ENCODE data around the gene PTPRU. TPM values are rescaled to one million over a fixed set of nuclear protein-coding genes. Genes with fewer than 3 reads are reported as not detected.

PTPRU gene
- total RNA-seq, 1 experiment from 2014 or later = 31.4 TPM

DNA sequence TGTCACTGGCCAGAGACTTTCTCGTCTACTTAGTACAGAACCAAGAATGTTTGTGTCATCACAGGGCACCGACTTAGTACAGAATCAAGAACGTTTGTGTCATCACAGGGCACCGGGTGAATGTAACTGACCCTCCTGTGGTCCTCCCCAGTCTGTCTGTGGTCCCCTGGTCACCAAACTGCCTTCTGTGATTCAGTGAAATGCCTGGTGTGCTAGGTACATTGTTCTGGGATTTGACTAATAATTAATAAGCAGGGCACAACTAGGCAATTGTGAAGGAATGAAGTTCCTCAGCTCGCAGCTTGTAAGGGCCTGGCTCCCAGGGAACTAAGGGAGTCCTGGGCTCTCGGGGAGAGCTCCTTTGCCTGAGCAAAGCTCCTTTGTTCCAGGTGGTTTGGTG is 12.8 kb upstream of the PTPRU start:
- no peaks in the 10 kb centered on the region for H4K20me1 ChIP-seq (ENCODE audit: insufficient read depth)
- DNase-seq = no peak
- no peak overlapping the region for H3K4me2 ChIP-seq
- 0 out of 2 replicates have a peak, but pooled peaks cover 5% of the 10 kb centered on the region for H3K36me3 ChIP-seq (ENCODE audit: low read depth)
- TF ChIP-seq EZH2 (IDR thresholded peaks at IDR 0.05; ENCODE audit: low read depth) = no peak
- TF ChIP-seq, protein P1, sequence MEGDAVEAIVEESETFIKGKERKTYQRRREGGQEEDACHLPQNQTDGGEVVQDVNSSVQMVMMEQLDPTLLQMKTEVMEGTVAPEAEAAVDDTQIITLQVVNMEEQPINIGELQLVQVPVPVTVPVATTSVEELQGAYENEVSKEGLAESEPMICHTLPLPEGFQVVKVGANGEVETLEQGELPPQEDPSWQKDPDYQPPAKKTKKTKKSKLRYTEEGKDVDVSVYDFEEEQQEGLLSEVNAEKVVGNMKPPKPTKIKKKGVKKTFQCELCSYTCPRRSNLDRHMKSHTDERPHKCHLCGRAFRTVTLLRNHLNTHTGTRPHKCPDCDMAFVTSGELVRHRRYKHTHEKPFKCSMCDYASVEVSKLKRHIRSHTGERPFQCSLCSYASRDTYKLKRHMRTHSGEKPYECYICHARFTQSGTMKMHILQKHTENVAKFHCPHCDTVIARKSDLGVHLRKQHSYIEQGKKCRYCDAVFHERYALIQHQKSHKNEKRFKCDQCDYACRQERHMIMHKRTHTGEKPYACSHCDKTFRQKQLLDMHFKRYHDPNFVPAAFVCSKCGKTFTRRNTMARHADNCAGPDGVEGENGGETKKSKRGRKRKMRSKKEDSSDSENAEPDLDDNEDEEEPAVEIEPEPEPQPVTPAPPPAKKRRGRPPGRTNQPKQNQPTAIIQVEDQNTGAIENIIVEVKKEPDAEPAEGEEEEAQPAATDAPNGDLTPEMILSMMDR (conservative IDR thresholded peaks at IDR 0.05) = no peak
- no peak overlapping the region for H2AFZ ChIP-seq
- intact Hi-C loops (cut with micrococcal nuclease; ENCODE audit: unreplicated experiment) = no loop called here
- no TSS peak for BruUV-seq (replicated peaks)
- H3K4me1 ChIP-seq (replicated peaks; ENCODE audit: insufficient read depth) = peaks cover 20% of the 10 kb centered on the region
- H3K9me3 ChIP-seq (ENCODE audit: insufficient read depth, low read depth) = no peaks in the 10 kb centered on the region
- POLR2A ChIA-PET (ENCODE audit: unreplicated experiment) = interaction anchor here (0.7 kb wide), 1 partner anchor 261 kb away, joined by 3 read pairs; no protein-coding TSS in a partner anchor
- peaks cover 33% of the 10 kb centered on the region for H3K79me2 ChIP-seq (ENCODE audit: low read depth)
- H3K9me2 ChIP-seq (ENCODE audit: insufficient read depth) = no peaks in the 10 kb centered on the region
- no peak overlapping the region for H3K4me3 ChIP-seq
- H3K27me3 ChIP-seq (ENCODE audit: insufficient read depth, low read depth) = no peaks in the 10 kb centered on the region
- CTCF ChIA-PET = no interaction called here
- H3K27ac ChIP-seq = no peak overlapping the region
- H3F3A ChIP-seq (ENCODE audit: insufficient read depth, low read depth) = peaks cover 16% of the 10 kb centered on the region

DNA sequence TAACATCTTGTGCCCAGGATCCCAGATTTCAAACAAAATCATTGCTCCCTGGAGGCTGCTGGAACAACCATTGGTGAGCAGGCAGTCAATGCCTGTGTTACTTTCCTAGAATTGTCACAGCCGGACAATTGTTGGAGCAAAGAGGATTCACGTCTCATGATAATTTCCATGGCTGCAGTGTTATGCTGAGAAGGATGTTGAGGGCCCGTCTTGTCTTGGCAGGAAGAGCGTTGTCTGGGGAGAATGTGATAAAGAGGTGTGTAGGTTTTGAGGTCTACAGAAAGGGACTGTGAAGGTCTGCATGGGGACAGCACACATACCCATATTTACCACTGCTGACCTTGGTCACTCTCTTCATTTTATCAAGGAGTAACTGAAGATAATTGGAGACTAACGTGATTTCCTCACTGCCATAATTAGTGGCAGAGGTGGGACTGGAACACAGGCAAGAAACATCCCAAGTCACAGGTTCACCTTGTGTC is 11.9 kb upstream of the PTPRU start:
- peaks cover 24% of the 10 kb centered on the region for H3F3A ChIP-seq (ENCODE audit: insufficient read depth, low read depth)
- H3K4me1 ChIP-seq (replicated peaks; ENCODE audit: insufficient read depth) = peaks cover 28% of the 10 kb centered on the region
- H3K4me2 ChIP-seq = no peak overlapping the region
- H4K20me1 ChIP-seq (ENCODE audit: insufficient read depth) = no peaks in the 10 kb centered on the region
- 0 out of 2 replicates have a peak, but pooled peaks cover 4% of the 10 kb centered on the region for H3K36me3 ChIP-seq (ENCODE audit: low read depth)
- ChIA-PET CTCF (no interaction called here), POLR2A (ENCODE audit: unreplicated experiment) (no interaction called here)
- H3K4me3 ChIP-seq = no peak overlapping the region
- H2AFZ ChIP-seq = no peak overlapping the region
- H3K79me2 ChIP-seq (ENCODE audit: low read depth) = peaks cover 41% of the 10 kb centered on the region
- TF ChIP-seq, protein P1 (conservative IDR thresholded peaks at IDR 0.05) = no peak
- no peak for TF ChIP-seq EZH2 (IDR thresholded peaks at IDR 0.05; ENCODE audit: low read depth)
- intact Hi-C loops (cut with micrococcal nuclease; ENCODE audit: unreplicated experiment) = no loop called here
- H3K9me2 ChIP-seq (ENCODE audit: insufficient read depth) = no peaks in the 10 kb centered on the region
- no peaks in the 10 kb centered on the region for H3K9me3 ChIP-seq (ENCODE audit: insufficient read depth, low read depth)
- BruUV-seq (replicated peaks) = no TSS peak
- DNase-seq = no peak
- no peak overlapping the region for H3K27ac ChIP-seq
- H3K27me3 ChIP-seq (ENCODE audit: insufficient read depth, low read depth) = no peaks in the 10 kb centered on the region

DNA sequence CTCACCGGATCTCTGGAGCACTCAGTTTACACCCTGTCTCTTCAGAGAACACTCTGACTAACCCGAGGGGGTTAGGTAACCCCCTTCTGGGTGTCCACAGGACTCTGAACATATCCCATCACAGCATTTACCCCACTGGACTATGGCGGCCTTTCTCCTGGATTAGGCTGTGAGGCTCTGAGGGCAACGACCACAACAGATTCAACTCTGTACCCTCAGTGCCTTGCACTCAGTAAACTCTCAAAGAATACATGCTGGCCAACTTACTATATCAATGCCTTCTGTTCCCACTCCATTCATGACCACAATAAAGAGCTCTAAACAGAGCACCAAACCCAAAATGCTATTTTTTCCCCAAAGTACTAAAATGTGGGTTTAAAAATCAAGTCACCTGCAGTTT is 11.0 kb upstream of the PTPRU start:
- Histone ChIP-seq H3K9me3 (ENCODE audit: insufficient read depth, low read depth) (no peaks in the 10 kb centered on the region), H3K4me1 (replicated peaks; ENCODE audit: insufficient read depth) (peaks cover 35% of the 10 kb centered on the region), H2AFZ (no peak overlapping the region), H4K20me1 (ENCODE audit: insufficient read depth) (no peaks in the 10 kb centered on the region), H3K27me3 (ENCODE audit: insufficient read depth, low read depth) (no peaks in the 10 kb centered on the region), H3F3A (ENCODE audit: insufficient read depth, low read depth) (peaks cover 24% of the 10 kb centered on the region), H3K9me2 (ENCODE audit: insufficient read depth) (no peaks in the 10 kb centered on the region), H3K36me3 (ENCODE audit: low read depth) (no peaks in the 10 kb centered on the region), H3K79me2 (ENCODE audit: low read depth) (peaks cover 51% of the 10 kb centered on the region), H3K4me2 (no peak overlapping the region), H3K4me3 (no peak overlapping the region), H3K27ac (no peak overlapping the region)
- CTCF ChIA-PET = no interaction called here
- DNase-seq = no peak
- POLR2A ChIA-PET (ENCODE audit: unreplicated experiment) = no interaction called here
- BruUV-seq (replicated peaks) = no TSS peak
- intact Hi-C loops (cut with micrococcal nuclease; ENCODE audit: unreplicated experiment) = no loop called here
- TF ChIP-seq, protein P1 (conservative IDR thresholded peaks at IDR 0.05) = no peak

Data from PC-9 (cell line).